Lower leg skin (tissue), 4 donors: ENCODE data around the gene PAEP. TPM values are rescaled to one million over a fixed set of nuclear protein-coding genes. Genes with fewer than 3 reads are reported as not detected.
A peak's percentile ranks its signal among the peaks of the same experiment; 100 is the strongest.
"Not testable (repeated sequence)": the region's sequence is repeated elsewhere in the genome, so short reads cannot be mapped to it uniquely, and the experiment has no call there.

Experiments
- DNase-seq, 2 donors: peaks; one replicate each; pipeline ENCODE4 v3.0.0-alpha.2; 2019; ENCODE audit warnings: low spot score in 2 of 2
- H3K4me3 ChIP-seq: fragments of 200-600 bp; sonication (generic); 2 replicates; pipeline ENCODE4 v1.5.1; 2017; ENCODE audit warnings: mild to moderate bottlenecking, low read depth; ENCODE audit not compliant: poor library complexity, severe bottlenecking
- CTCF ChIP-seq, 3 donors: fragments of 450-650 bp; IDR thresholded peaks; one replicate each; pipeline ENCODE4 v1.5.1; 2016; ENCODE audit warnings: antibody characterized with exemption in 3 of 3, mild to moderate bottlenecking in 3 of 3, moderate library complexity in 2 of 3
- POLR2A ChIP-seq, 2 donors: fragments of 450-650 bp; IDR thresholded peaks; one replicate each; pipeline ENCODE4 v1.6.1; 2016 to 2017; ENCODE audit warnings: antibody characterized with exemption in 2 of 2, mild to moderate bottlenecking in 1 of 2, moderate library complexity in 1 of 2
- WGBS, 2 donors: methylation state at CpG; one replicate each; pipeline ENCODE4 v1.1.5; 2018; 5-methylcytosine and 5-hydroxymethylcytosine counted together
- intact Hi-C: fragments of 100-400 bp; cut with DNase I; formaldehyde crosslinking; loops from one replicate; pipeline ENCODE4 v1.15.0; 2023; ENCODE audit warnings: low total_unique reads
- total RNA-seq, 4 donors: library from RNA; depleted of rRNA; stranded (reverse); fragments of >200 nt; gene quantifications; one replicate each; pipeline ENCODE4 v1.1.0, GENCODE V29; 2016

PAEP gene
- total RNA-seq, 4 donors from 2014 or later, result 0.71 to 2.7 (median 0.89) TPM; not detected in 1

- DNase-seq, result peak in 1 of 2 donors; percentile 72
- no peak overlapping the region for H3K4me3 ChIP-seq
- TF ChIP-seq POLR2A (IDR thresholded peaks at IDR 0.05), result no peak
- no peak for TF ChIP-seq CTCF (IDR thresholded peaks at IDR 0.05)
- 73 to 82% methylated on average over 30 to 31 of the region's 31 CpGs for WGBS, 2 donors
- intact Hi-C loops, result no loop called here
Observed at GRCh38 chr9:135525241-135526088, 36.1 kb upstream of the PAEP start.

- no peak overlapping the region for H3K4me3 ChIP-seq
- DNase-seq, result peak in 1 of 2 donors; percentile 76
- 59 to 71% methylated on average over 9 to 11 of the region's 11 CpGs for WGBS, 2 donors
- intact Hi-C loops, result no loop called here
- no peak for TF ChIP-seq CTCF (IDR thresholded peaks at IDR 0.05)
- TF ChIP-seq POLR2A (IDR thresholded peaks at IDR 0.05), result no peak
Observed at GRCh38 chr9:135526089-135526729, 35.3 kb upstream of the PAEP start.

GRCh38 chr9:135526730-135527571, 34.6 kb upstream of the PAEP start:
- TF ChIP-seq CTCF (IDR thresholded peaks at IDR 0.05), result no peak
- no peak for TF ChIP-seq POLR2A (IDR thresholded peaks at IDR 0.05)
- peak in 1 of 2 donors; percentile 79 for DNase-seq
- no peak overlapping the region for H3K4me3 ChIP-seq
- intact Hi-C loops, result no loop called here
- 72 to 76% methylated on average over 24 to 30 of the region's 30 CpGs for WGBS, 2 donors

- H3K4me3 ChIP-seq, intact Hi-C loops: not testable (repeated sequence)
- WGBS, 2 donors, result 89 to 94% methylated on average over 10 of the region's 10 CpGs
- peak in 1 of 2 donors; percentile 61 for DNase-seq
Observed at GRCh38 chr9:135528842-135529435, 32.6 kb upstream of the PAEP start.

GRCh38 chr9:135530146-135530545, 31.4 kb upstream of the PAEP start:
- WGBS, 2 donors, result 83 to 92% methylated on average over 5 of the region's 5 CpGs
- intact Hi-C loops, result no loop called here
- H3K4me3 ChIP-seq, result no peak overlapping the region
- DNase-seq, result peak in 1 of 2 donors; percentile 42
- TF ChIP-seq POLR2A (IDR thresholded peaks at IDR 0.05) (no peak), CTCF (IDR thresholded peaks at IDR 0.05) (no peak)
